PC-9 (cell line): ENCODE data around the gene VAV3. TPM values are rescaled to one million over a fixed set of nuclear protein-coding genes. Genes with fewer than 3 reads are reported as not detected.
A peak's percentile ranks its signal among the peaks of the same experiment; 100 is the strongest.

Experiments used
- BruUV-seq: library from RNA; stranded (reverse); fragments of 400-500 nt; replicated peaks from 2 replicates; lab custom pipeline; 2021; lab: Mats Ljungman, UMichigan
- CTCF ChIA-PET: fragments of 300-600 bp; sonication (Branson Sonifier 250); formaldehyde crosslinking; loops from one replicate; lab custom pipeline; 2022; ENCODE audit warnings: antibody characterized with exemption; lab: Charles Lee
- POLR2A ChIA-PET: fragments of 300-600 bp; sonication (Branson Sonifier 250); formaldehyde crosslinking; loops from one replicate; lab custom pipeline; 2022; ENCODE audit warnings: antibody characterized with exemption; ENCODE audit not compliant: unreplicated experiment; lab: Charles Lee
- DNase-seq, 2 experiments: peaks; one replicate each; pipeline versions ENCODE4 v3.0.0 to v3.0.0-alpha.2; 2015 to 2022; ENCODE audit warnings: mixed read lengths in 1 of 2
- H2AFZ ChIP-seq: fragments of 200-600 bp; sonication (generic); 2 replicates; pipeline ENCODE4 v1.8.1; 2017; ENCODE audit warnings: antibody characterized with exemption
- H3F3A ChIP-seq: fragments of 200-600 bp; sonication (generic); 2 replicates; pipeline ENCODE4 v1.8.1; 2017; ENCODE audit warnings: antibody characterized with exemption, mild to moderate bottlenecking, low read depth; ENCODE audit not compliant: insufficient read depth
- H3K27ac ChIP-seq: fragments of 200-600 bp; sonication (generic); 2 replicates; pipeline ENCODE4 v1.6.1; 2016; ENCODE audit warnings: mixed run types
- H3K27me3 ChIP-seq: fragments of 200-600 bp; sonication (generic); 2 replicates; pipeline ENCODE4 v1.6.1; 2016; ENCODE audit warnings: low read depth, mixed run types; ENCODE audit not compliant: insufficient read depth
- H3K36me3 ChIP-seq: fragments of 200-600 bp; sonication (generic); 2 replicates; pipeline ENCODE4 v1.6.1; 2016; ENCODE audit warnings: low read depth, mixed run types
- H3K4me1 ChIP-seq: fragments of 200-600 bp; sonication (generic); replicated peaks from 2 replicates; pipeline ENCODE4 v1.6.1; 2016; ENCODE audit warnings: mixed run types; ENCODE audit not compliant: insufficient read depth
- H3K4me2 ChIP-seq: fragments of 200-600 bp; sonication (generic); 2 replicates; pipeline ENCODE4 v1.6.1; 2017; ENCODE audit warnings: mixed run types
- H3K4me3 ChIP-seq: fragments of 200-600 bp; sonication (generic); 2 replicates; pipeline ENCODE4 v1.6.1; 2016; ENCODE audit warnings: mixed run types
- H3K79me2 ChIP-seq: fragments of 200-600 bp; sonication (generic); 2 replicates; pipeline ENCODE4 v1.6.1; 2017; ENCODE audit warnings: low read depth, mixed run types
- H3K9me2 ChIP-seq: fragments of 200-600 bp; sonication (generic); 2 replicates; pipeline ENCODE4 v1.8.1; 2017; ENCODE audit warnings: mild to moderate bottlenecking; ENCODE audit not compliant: insufficient read depth
- H3K9me3 ChIP-seq: fragments of 200-600 bp; sonication (generic); 2 replicates; pipeline ENCODE4 v1.8.1; 2016; ENCODE audit warnings: low read depth; ENCODE audit not compliant: insufficient read depth
- H4K20me1 ChIP-seq: fragments of 200-600 bp; sonication (generic); 2 replicates; pipeline ENCODE4 v1.8.1; 2017; ENCODE audit not compliant: insufficient read depth
- EZH2 ChIP-seq: fragments of 200-600 bp; sonication (generic); IDR thresholded peaks from 2 replicates; pipeline ENCODE4 v1.8.0; 2017; ENCODE audit warnings: antibody characterized with exemption, low read depth
- intact Hi-C: fragments of 100-400 bp; cut with micrococcal nuclease; formaldehyde crosslinking; loops from one replicate; pipeline ENCODE4 v1.10.0; 2022; ENCODE audit not compliant: unreplicated experiment
- total RNA-seq: library from RNA; stranded (reverse); gene quantifications from 2 replicates; pipeline ENCODE4 v1.2.3, GENCODE V29; 2021
- TF ChIP-seq, protein P1 (sequence below): fragments of 200-600 bp; sonication (generic); conservative IDR thresholded peaks from 2 replicates; pipeline ENCODE4 v1.6.1; 2017; ENCODE audit warnings: mixed run types, antibody characterized with exemption, mild to moderate bottlenecking, moderate library complexity

VAV3 gene
- total RNA-seq, 1 experiment from 2014 or later = 1.7 TPM

DNA sequence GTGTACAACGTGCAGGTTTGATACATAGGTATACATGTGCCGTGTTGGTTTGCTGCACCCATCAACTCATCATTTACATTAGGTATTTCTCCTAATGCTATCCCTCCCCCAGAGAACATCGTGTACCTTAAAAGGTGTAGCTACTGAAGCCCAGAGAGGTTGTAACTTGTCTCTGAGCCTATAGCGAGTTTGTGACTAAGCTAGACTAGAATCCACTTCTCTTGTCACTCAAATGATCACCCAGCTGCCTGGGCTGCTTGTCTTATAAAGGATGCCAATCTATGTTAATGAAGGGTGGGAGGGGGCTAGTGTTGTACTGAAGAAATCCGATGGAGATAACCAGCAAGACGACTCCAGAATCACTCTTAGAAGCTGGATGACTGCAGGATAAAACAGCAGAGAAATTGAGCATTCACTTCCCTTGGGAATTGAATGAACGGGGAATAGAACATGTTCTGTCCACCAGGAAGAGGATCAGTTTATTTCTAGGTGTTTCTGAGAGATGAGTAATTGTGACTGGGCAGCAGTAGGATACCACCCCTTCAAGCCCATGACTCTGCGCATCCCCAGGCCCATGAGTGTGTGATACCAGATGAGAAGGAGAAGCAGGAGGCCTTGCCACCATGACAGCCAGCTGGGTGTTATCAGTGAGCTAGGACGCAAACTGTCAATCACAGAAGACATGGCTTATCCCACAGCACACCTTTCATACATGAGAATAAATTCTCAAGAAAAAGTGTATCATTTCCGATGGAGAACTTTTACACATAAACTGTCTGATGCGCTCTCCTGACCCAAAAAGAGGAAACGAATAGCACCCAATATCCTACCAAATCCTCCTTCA is 433.7 kb downstream of the VAV3 start:
- H3K4me1 ChIP-seq = peaks cover 8% of the 10 kb centered on the region
- no peaks in the 10 kb centered on the region for H3K9me3 ChIP-seq
- no peaks in the 10 kb centered on the region for H4K20me1 ChIP-seq
- H3K4me2 ChIP-seq = no peak overlapping the region
- no peaks in the 10 kb centered on the region for H3K36me3 ChIP-seq
- intact Hi-C loops = no loop called here
- no peak overlapping the region for H3K4me3 ChIP-seq
- H3K27ac ChIP-seq = no peak overlapping the region
- ChIA-PET CTCF (interaction anchor here (0.6 kb wide), 1 partner anchor 197 kb away, joined by 3 read pairs; no protein-coding TSS in a partner anchor), POLR2A (no interaction called here)
- no peak overlapping the region for H2AFZ ChIP-seq
- no peak for TF ChIP-seq EZH2
- TF ChIP-seq, protein P1, sequence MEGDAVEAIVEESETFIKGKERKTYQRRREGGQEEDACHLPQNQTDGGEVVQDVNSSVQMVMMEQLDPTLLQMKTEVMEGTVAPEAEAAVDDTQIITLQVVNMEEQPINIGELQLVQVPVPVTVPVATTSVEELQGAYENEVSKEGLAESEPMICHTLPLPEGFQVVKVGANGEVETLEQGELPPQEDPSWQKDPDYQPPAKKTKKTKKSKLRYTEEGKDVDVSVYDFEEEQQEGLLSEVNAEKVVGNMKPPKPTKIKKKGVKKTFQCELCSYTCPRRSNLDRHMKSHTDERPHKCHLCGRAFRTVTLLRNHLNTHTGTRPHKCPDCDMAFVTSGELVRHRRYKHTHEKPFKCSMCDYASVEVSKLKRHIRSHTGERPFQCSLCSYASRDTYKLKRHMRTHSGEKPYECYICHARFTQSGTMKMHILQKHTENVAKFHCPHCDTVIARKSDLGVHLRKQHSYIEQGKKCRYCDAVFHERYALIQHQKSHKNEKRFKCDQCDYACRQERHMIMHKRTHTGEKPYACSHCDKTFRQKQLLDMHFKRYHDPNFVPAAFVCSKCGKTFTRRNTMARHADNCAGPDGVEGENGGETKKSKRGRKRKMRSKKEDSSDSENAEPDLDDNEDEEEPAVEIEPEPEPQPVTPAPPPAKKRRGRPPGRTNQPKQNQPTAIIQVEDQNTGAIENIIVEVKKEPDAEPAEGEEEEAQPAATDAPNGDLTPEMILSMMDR = no peak
- no peaks in the 10 kb centered on the region for H3K9me2 ChIP-seq
- DNase-seq = no peak
- no TSS peak for BruUV-seq
- H3F3A ChIP-seq = no peaks in the 10 kb centered on the region
- no peaks in the 10 kb centered on the region for H3K79me2 ChIP-seq
- H3K27me3 ChIP-seq = no peaks in the 10 kb centered on the region

- no peak for DNase-seq
- ChIA-PET CTCF (no interaction called here), POLR2A (no interaction called here)
- TF ChIP-seq EZH2 = no peak
- TF ChIP-seq, protein P1 = no peak
- no peaks in the 10 kb centered on the region for H3K27me3 ChIP-seq
- H3K27ac ChIP-seq = no peak overlapping the region
- no peak overlapping the region for H3K4me3 ChIP-seq
- H3F3A ChIP-seq = no peaks in the 10 kb centered on the region
- peaks cover 8% of the 10 kb centered on the region for H3K4me1 ChIP-seq
- H3K36me3 ChIP-seq = no peaks in the 10 kb centered on the region
- no TSS peak for BruUV-seq
- no peak overlapping the region for H2AFZ ChIP-seq
- no peaks in the 10 kb centered on the region for H4K20me1 ChIP-seq
- no peaks in the 10 kb centered on the region for H3K9me3 ChIP-seq
- no peak overlapping the region for H3K4me2 ChIP-seq
- intact Hi-C loops = no loop called here
- no peaks in the 10 kb centered on the region for H3K79me2 ChIP-seq
- no peaks in the 10 kb centered on the region for H3K9me2 ChIP-seq
Observed at GRCh38 chr1:107530543-107530942, 434.4 kb downstream of the VAV3 start.

DNA sequence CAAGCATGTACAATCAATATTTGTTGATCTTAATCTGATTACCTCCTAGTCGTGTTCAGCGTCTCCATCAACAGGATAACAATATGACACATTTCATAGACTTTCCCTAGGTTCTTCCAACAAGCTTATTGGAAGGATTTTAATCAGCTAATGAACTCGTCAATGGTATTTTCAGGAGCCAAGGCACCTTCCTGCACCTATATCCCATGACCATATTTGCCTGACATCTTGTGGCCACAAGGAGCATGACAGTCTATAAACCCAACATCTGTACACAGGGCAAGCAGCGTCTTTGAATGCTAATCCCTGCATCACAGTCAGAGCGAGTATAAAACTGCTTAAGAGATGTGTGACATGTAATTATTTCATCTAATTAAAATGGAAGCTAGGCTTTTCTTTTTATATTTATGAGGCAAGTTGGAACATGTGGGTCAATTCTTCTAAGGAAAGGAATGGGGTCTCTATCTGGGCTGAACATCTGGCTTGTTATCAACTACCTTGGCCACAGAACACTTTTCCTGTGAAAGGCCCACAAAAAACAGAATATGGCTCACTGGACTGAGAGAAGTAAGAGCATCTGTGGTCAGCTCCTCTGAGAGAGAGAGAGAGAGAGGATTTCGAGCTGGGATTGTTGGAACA is 435.4 kb downstream of the VAV3 start:
- CTCF ChIA-PET = interaction anchor here (0.7 to 1.1 kb wide), 2 partner anchors 99 to 219 kb away, joined by 3 read pairs; no protein-coding TSS in a partner anchor
- DNase-seq = peak in 1 of 2 experiments; percentile 56
- Histone ChIP-seq H3K9me2 (no peaks in the 10 kb centered on the region), H3K79me2 (no peaks in the 10 kb centered on the region), H2AFZ (no peak overlapping the region), H3K4me2 (no peak overlapping the region), H4K20me1 (no peaks in the 10 kb centered on the region), H3K27me3 (no peaks in the 10 kb centered on the region), H3K27ac (no peak overlapping the region), H3K4me3 (no peak overlapping the region), H3K9me3 (no peaks in the 10 kb centered on the region), H3K36me3 (no peaks in the 10 kb centered on the region), H3F3A (no peaks in the 10 kb centered on the region), H3K4me1 (peaks cover 5% of the 10 kb centered on the region)
- intact Hi-C loops = loop anchor here (5.0 to 10.0 kb wide), 2 partner anchors 95 to 218 kb away; no protein-coding TSS in a partner anchor
- POLR2A ChIA-PET = no interaction called here
- BruUV-seq = no TSS peak
- TF ChIP-seq, protein P1 = peak; percentile 93
- no peak for TF ChIP-seq EZH2
